Gastroesophageal sphincter (tissue), 3 donors: ENCODE data around the gene CCDC188.

Experiments used
- CTCF ChIP-seq, 4 experiments: fragments of 200-600 bp in 2 of 4; fragments of 450-650 bp in 2 of 4; sonication (generic) in 1 of 4; IDR thresholded peaks; one replicate each; pipeline ENCODE4 v1.5.1; 2017 to 2019; ENCODE audit warnings: antibody characterized with exemption in 4 of 4, mild to moderate bottlenecking in 2 of 4, moderate library complexity in 2 of 4
- EP300 ChIP-seq: sonication (generic); formaldehyde crosslinking; IDR thresholded peaks from one replicate; pipeline ENCODE4 v1.6.1; 2017; ENCODE audit warnings: antibody characterized with exemption, mild to moderate bottlenecking
- POLR2A ChIP-seq, 2 donors: fragments of 450-650 bp; IDR thresholded peaks; one replicate each; pipeline ENCODE4 v1.6.1; 2017; ENCODE audit warnings: antibody characterized with exemption in 2 of 2, mild to moderate bottlenecking in 2 of 2, moderate library complexity in 1 of 2
- POLR2AphosphoS5 ChIP-seq: sonication (generic); formaldehyde crosslinking; IDR thresholded peaks from one replicate; pipeline ENCODE4 v1.6.1; 2017; ENCODE audit warnings: antibody characterized with exemption

GRCh38 chr22:20145832-20146223, 5.0 kb downstream of the CCDC188 start:
- no peak for TF ChIP-seq POLR2A (IDR thresholded peaks at IDR 0.05)
- no peak for TF ChIP-seq CTCF (IDR thresholded peaks at IDR 0.05)
- TF ChIP-seq EP300: no peak
- TF ChIP-seq POLR2AphosphoS5: no peak
